ENCODE measurements around the gene B4GALNT2.

B4GALNT2 gene

GRCh38 chr17:49200423-49201083 is 68.0 kb downstream of the B4GALNT2 start:
- Histone ChIP-seq H2AFZ (ENCODE audit: low read depth, low read length, severe bottlenecking) (no peak overlapping the region), H4K20me1 (ENCODE audit: low read depth, low read length) (no peaks in the 10 kb centered on the region), H3K4me2 (ENCODE audit: low read depth, low read length, poor library complexity, severe bottlenecking) (no peak overlapping the region), H3K9ac (ENCODE audit: low read length) (no peak overlapping the region), H3K36me3 (ENCODE audit: low read length) (no peaks in the 10 kb centered on the region), H3K27me3 (ENCODE audit: low read length) (no peaks in the 10 kb centered on the region), H3K27ac (ENCODE audit: low read depth, low read length) (no peak overlapping the region), H3K9me2 (replicated peaks; ENCODE audit: insufficient read depth, low read length) (no peaks in the 10 kb centered on the region), H3K9me3 (ENCODE audit: insufficient read depth, low read length) (no peaks in the 10 kb centered on the region), H3F3A (ENCODE audit: insufficient read depth) (no peaks in the 10 kb centered on the region), H3K79me2 (ENCODE audit: insufficient read depth, low read length) (no peaks in the 10 kb centered on the region), H3K4me3 (ENCODE audit: insufficient read depth, low read length, poor library complexity, severe bottlenecking) (no peak overlapping the region)
- TF ChIP-seq EZH2phosphoT487 (conservative IDR thresholded peaks at IDR 0.05; ENCODE audit: low read length) = no peak

GRCh38 chr17:49201481-49201927 is 68.9 kb downstream of the B4GALNT2 start:
- Histone ChIP-seq H3K79me2 (ENCODE audit: insufficient read depth, low read length) (no peaks in the 10 kb centered on the region), H3K9ac (ENCODE audit: low read length) (no peak overlapping the region), H3F3A (ENCODE audit: insufficient read depth) (no peaks in the 10 kb centered on the region), H3K36me3 (ENCODE audit: low read length) (no peaks in the 10 kb centered on the region), H3K4me3 (ENCODE audit: insufficient read depth, low read length, poor library complexity, severe bottlenecking) (no peak overlapping the region), H2AFZ (ENCODE audit: low read depth, low read length, severe bottlenecking) (no peak overlapping the region), H3K27me3 (ENCODE audit: low read length) (no peaks in the 10 kb centered on the region), H4K20me1 (ENCODE audit: low read depth, low read length) (no peaks in the 10 kb centered on the region), H3K27ac (ENCODE audit: low read depth, low read length) (no peak overlapping the region), H3K9me3 (ENCODE audit: insufficient read depth, low read length) (no peaks in the 10 kb centered on the region), H3K4me2 (ENCODE audit: low read depth, low read length, poor library complexity, severe bottlenecking) (no peak overlapping the region), H3K9me2 (replicated peaks; ENCODE audit: insufficient read depth, low read length) (no peaks in the 10 kb centered on the region)
- TF ChIP-seq CTCF (IDR thresholded peaks at IDR 0.05; ENCODE audit: insufficient read depth, low read length, poor library complexity, severe bottlenecking) = no peak
- no peak for TF ChIP-seq EZH2phosphoT487 (conservative IDR thresholded peaks at IDR 0.05; ENCODE audit: low read length)

- H3K27me3 ChIP-seq (ENCODE audit: low read length) = no peaks in the 10 kb centered on the region
- no peaks in the 10 kb centered on the region for H3K9me2 ChIP-seq (replicated peaks; ENCODE audit: insufficient read depth, low read length)
- no peaks in the 10 kb centered on the region for H3K36me3 ChIP-seq (ENCODE audit: low read length)
- TF ChIP-seq EZH2phosphoT487 (conservative IDR thresholded peaks at IDR 0.05; ENCODE audit: low read length) = no peak
- TF ChIP-seq CTCF (IDR thresholded peaks at IDR 0.05; ENCODE audit: insufficient read depth, low read length, poor library complexity, severe bottlenecking) = no peak
- no peak overlapping the region for H2AFZ ChIP-seq (ENCODE audit: low read depth, low read length, severe bottlenecking)
- H3F3A ChIP-seq (ENCODE audit: insufficient read depth) = no peaks in the 10 kb centered on the region
- H3K9ac ChIP-seq (ENCODE audit: low read length) = no peak overlapping the region
- H4K20me1 ChIP-seq (ENCODE audit: low read depth, low read length) = no peaks in the 10 kb centered on the region
- no peak overlapping the region for H3K4me3 ChIP-seq (ENCODE audit: insufficient read depth, low read length, poor library complexity, severe bottlenecking)
- H3K27ac ChIP-seq (ENCODE audit: low read depth, low read length) = no peak overlapping the region
- H3K9me3 ChIP-seq (ENCODE audit: insufficient read depth, low read length) = no peaks in the 10 kb centered on the region
- H3K79me2 ChIP-seq (ENCODE audit: insufficient read depth, low read length) = no peaks in the 10 kb centered on the region
- no peak overlapping the region for H3K4me2 ChIP-seq (ENCODE audit: low read depth, low read length, poor library complexity, severe bottlenecking)
Measured at GRCh38 chr17:49203796-49204195, 71.2 kb downstream of the B4GALNT2 start.

- Histone ChIP-seq H3K9me3 (ENCODE audit: insufficient read depth, low read length) (no peaks in the 10 kb centered on the region), H4K20me1 (ENCODE audit: low read depth, low read length) (no peaks in the 10 kb centered on the region), H3K27me3 (ENCODE audit: low read length) (no peaks in the 10 kb centered on the region), H3K27ac (ENCODE audit: low read depth, low read length) (no peak overlapping the region), H3F3A (ENCODE audit: insufficient read depth) (no peaks in the 10 kb centered on the region), H3K4me2 (ENCODE audit: low read depth, low read length, poor library complexity, severe bottlenecking) (no peak overlapping the region), H2AFZ (ENCODE audit: low read depth, low read length, severe bottlenecking) (no peak overlapping the region), H3K4me3 (ENCODE audit: insufficient read depth, low read length, poor library complexity, severe bottlenecking) (no peak overlapping the region), H3K9ac (ENCODE audit: low read length) (no peak overlapping the region), H3K9me2 (replicated peaks; ENCODE audit: insufficient read depth, low read length) (no peaks in the 10 kb centered on the region), H3K36me3 (ENCODE audit: low read length) (no peaks in the 10 kb centered on the region), H3K79me2 (ENCODE audit: insufficient read depth, low read length) (no peaks in the 10 kb centered on the region)
- no peak for TF ChIP-seq EZH2phosphoT487 (conservative IDR thresholded peaks at IDR 0.05; ENCODE audit: low read length)
- no peak for TF ChIP-seq CTCF (IDR thresholded peaks at IDR 0.05; ENCODE audit: insufficient read depth, low read length, poor library complexity, severe bottlenecking)
Measured at GRCh38 chr17:49204516-49204915, 71.9 kb downstream of the B4GALNT2 start.
